Measurements from ENCODE around the gene INS.

DNA sequence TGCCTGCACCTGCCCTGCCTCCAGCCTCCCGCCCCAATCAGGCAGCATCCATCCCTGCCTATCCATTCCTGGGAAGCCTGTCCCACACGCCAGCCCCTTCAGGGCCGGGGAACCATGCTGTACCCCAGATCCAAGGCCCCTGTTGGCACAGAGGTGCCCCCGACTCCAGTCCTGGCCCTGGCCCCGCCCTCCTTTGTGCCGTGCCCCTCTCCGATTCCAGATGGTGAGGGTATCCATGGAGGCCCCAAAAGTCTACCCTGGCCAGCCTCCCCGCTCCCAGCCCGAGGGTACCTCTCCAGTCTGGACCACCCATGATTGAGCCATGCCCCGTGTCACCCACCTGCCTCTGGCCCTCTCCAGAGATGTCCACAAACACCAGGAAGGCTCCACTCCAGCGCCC, 13.4 kb upstream of the INS start:
- no peak for TF ChIP-seq POLR2A (IDR thresholded peaks at IDR 0.05)
- TF ChIP-seq, protein P1, sequence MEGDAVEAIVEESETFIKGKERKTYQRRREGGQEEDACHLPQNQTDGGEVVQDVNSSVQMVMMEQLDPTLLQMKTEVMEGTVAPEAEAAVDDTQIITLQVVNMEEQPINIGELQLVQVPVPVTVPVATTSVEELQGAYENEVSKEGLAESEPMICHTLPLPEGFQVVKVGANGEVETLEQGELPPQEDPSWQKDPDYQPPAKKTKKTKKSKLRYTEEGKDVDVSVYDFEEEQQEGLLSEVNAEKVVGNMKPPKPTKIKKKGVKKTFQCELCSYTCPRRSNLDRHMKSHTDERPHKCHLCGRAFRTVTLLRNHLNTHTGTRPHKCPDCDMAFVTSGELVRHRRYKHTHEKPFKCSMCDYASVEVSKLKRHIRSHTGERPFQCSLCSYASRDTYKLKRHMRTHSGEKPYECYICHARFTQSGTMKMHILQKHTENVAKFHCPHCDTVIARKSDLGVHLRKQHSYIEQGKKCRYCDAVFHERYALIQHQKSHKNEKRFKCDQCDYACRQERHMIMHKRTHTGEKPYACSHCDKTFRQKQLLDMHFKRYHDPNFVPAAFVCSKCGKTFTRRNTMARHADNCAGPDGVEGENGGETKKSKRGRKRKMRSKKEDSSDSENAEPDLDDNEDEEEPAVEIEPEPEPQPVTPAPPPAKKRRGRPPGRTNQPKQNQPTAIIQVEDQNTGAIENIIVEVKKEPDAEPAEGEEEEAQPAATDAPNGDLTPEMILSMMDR (IDR thresholded peaks at IDR 0.05): no peak

All from Peyer's patch (tissue), 4 donors.